Measurements from ENCODE around the gene TMEM132C.

TMEM132C gene

GRCh38 chr12:128573907-128574306 is 306.9 kb downstream of the TMEM132C start:
- no peak overlapping the region for H3K27ac ChIP-seq
- H3K27me3 ChIP-seq: no peaks in the 10 kb centered on the region
- H3K4me2 ChIP-seq: no peak overlapping the region
- peaks cover 9 to 18% (median 11%) of the 10 kb centered on the region in 11 experiments for H3K9me3 ChIP-seq (replicated peaks in 1 of 11)
- no peaks in the 10 kb centered on the region for H4K20me1 ChIP-seq
- no peak overlapping the region for H3K9ac ChIP-seq
- no peak for TF ChIP-seq Cebpa-rat (IDR thresholded peaks at IDR 0.05)
- no peaks in the 10 kb centered on the region for H3K4me1 ChIP-seq
- no peak overlapping the region for H3K4me3 ChIP-seq
- H3K36me3 ChIP-seq: no peaks in the 10 kb centered on the region

- TF ChIP-seq Cebpa-rat (IDR thresholded peaks at IDR 0.05): no peak
- H4K20me1 ChIP-seq: no peaks in the 10 kb centered on the region
- H3K4me2 ChIP-seq: no peak overlapping the region
- peaks cover 12 to 18% (median 14%) of the 10 kb centered on the region in 11 experiments; a peak in 18 of 22 replicates for H3K9me3 ChIP-seq (replicated peaks in 1 of 11)
- H3K4me1 ChIP-seq: no peaks in the 10 kb centered on the region
- H3K9ac ChIP-seq: no peak overlapping the region
- H3K27ac ChIP-seq: no peak overlapping the region
- no peaks in the 10 kb centered on the region for H3K36me3 ChIP-seq
- no peak overlapping the region for H3K4me3 ChIP-seq
- H3K27me3 ChIP-seq: no peaks in the 10 kb centered on the region
These were observed 311.1 kb downstream of the TMEM132C start for GRCh38 chr12:128578045-128578444.

GRCh38 chr12:128581321-128581761 is 314.4 kb downstream of the TMEM132C start:
- Histone ChIP-seq H3K36me3 (no peaks in the 10 kb centered on the region), H3K9me3 (replicated peaks in 1 of 11) (peaks cover 12 to 16% (median 13%) of the 10 kb centered on the region in 11 experiments; a peak in 18 of 22 replicates), H3K9ac (no peak overlapping the region), H3K27me3 (no peaks in the 10 kb centered on the region), H3K27ac (no peak overlapping the region), H3K4me1 (no peaks in the 10 kb centered on the region), H3K4me2 (no peak overlapping the region), H3K4me3 (no peak overlapping the region), H4K20me1 (no peaks in the 10 kb centered on the region)
- no peak for TF ChIP-seq Cebpa-rat (IDR thresholded peaks at IDR 0.05)

- Histone ChIP-seq H3K4me1 (peaks cover 0 to 5% (median 0%) of the 10 kb centered on the region in 10 experiments; a peak in 2 of 20 replicates), H3K27ac (no peak overlapping the region), H3K27me3 (no peaks in the 10 kb centered on the region), H4K20me1 (no peaks in the 10 kb centered on the region), H3K9me3 (replicated peaks in 1 of 11) (peaks cover 12 to 16% (median 13%) of the 10 kb centered on the region in 11 experiments; a peak in 18 of 22 replicates), H3K4me3 (no peak overlapping the region), H3K9ac (no peak overlapping the region), H3K36me3 (no peaks in the 10 kb centered on the region), H3K4me2 (no peak overlapping the region)
- no peak for TF ChIP-seq Cebpa-rat (IDR thresholded peaks at IDR 0.05)
These were observed 316.5 kb downstream of the TMEM132C start for GRCh38 chr12:128583453-128583852.

- no peak for TF ChIP-seq Cebpa-rat (IDR thresholded peaks at IDR 0.05)
- no peak overlapping the region for H3K9ac ChIP-seq
- H4K20me1 ChIP-seq: no peaks in the 10 kb centered on the region
- peak overlapping the region in 3 of 11 experiments; percentile 11 to 40 (median 15); a peak in 1 of 22 replicates for H3K4me2 ChIP-seq
- no peaks in the 10 kb centered on the region for H3K36me3 ChIP-seq
- no peaks in the 10 kb centered on the region for H3K27me3 ChIP-seq
- H3K27ac ChIP-seq: no peak overlapping the region
- peaks cover 11 to 14% (median 13%) of the 10 kb centered on the region in 11 experiments; a peak in 18 of 22 replicates for H3K9me3 ChIP-seq (replicated peaks in 1 of 11)
- H3K4me1 ChIP-seq: peaks cover 0 to 5% (median 0%) of the 10 kb centered on the region in 10 experiments; a peak in 2 of 20 replicates
- no peak overlapping the region for H3K4me3 ChIP-seq
These were observed 319.6 kb downstream of the TMEM132C start for GRCh38 chr12:128586451-128587029.

GRCh38 chr12:128587918-128588317 is 320.9 kb downstream of the TMEM132C start:
- peaks cover 0 to 5% (median 0%) of the 10 kb centered on the region in 10 experiments; a peak in 2 of 20 replicates for H3K4me1 ChIP-seq
- no peaks in the 10 kb centered on the region for H3K27me3 ChIP-seq
- no peak overlapping the region for H3K4me3 ChIP-seq
- no peaks in the 10 kb centered on the region for H3K36me3 ChIP-seq
- no peak overlapping the region for H3K27ac ChIP-seq
- no peaks in the 10 kb centered on the region for H4K20me1 ChIP-seq
- H3K4me2 ChIP-seq: no peak overlapping the region
- peaks cover 0 to under 1% (median 0%) of the 10 kb centered on the region in 11 experiments; a peak in 2 of 22 replicates for H3K9me3 ChIP-seq (replicated peaks in 1 of 11)
- TF ChIP-seq Cebpa-rat (IDR thresholded peaks at IDR 0.05): no peak
- no peak overlapping the region for H3K9ac ChIP-seq

- Histone ChIP-seq H4K20me1 (no peaks in the 10 kb centered on the region), H3K4me2 (no peak overlapping the region), H3K4me3 (no peak overlapping the region), H3K27me3 (no peaks in the 10 kb centered on the region), H3K9ac (no peak overlapping the region), H3K36me3 (no peaks in the 10 kb centered on the region), H3K27ac (no peak overlapping the region), H3K4me1 (no peaks in the 10 kb centered on the region), H3K9me3 (replicated peaks in 1 of 11) (no peaks in the 10 kb centered on the region)
- TF ChIP-seq Cebpa-rat (IDR thresholded peaks at IDR 0.05): no peak
These were observed 325.3 kb downstream of the TMEM132C start for GRCh38 chr12:128592220-128592744.

GRCh38 chr12:128594521-128594920 is 327.6 kb downstream of the TMEM132C start:
- no peak for TF ChIP-seq Cebpa-rat (IDR thresholded peaks at IDR 0.05)
- Histone ChIP-seq H3K4me2 (no peak overlapping the region), H3K36me3 (no peaks in the 10 kb centered on the region), H3K27me3 (no peaks in the 10 kb centered on the region), H3K4me3 (no peak overlapping the region), H3K9ac (no peak overlapping the region), H4K20me1 (no peaks in the 10 kb centered on the region), H3K27ac (no peak overlapping the region), H3K9me3 (replicated peaks in 1 of 11) (no peaks in the 10 kb centered on the region), H3K4me1 (no peaks in the 10 kb centered on the region)

GRCh38 chr12:128595609-128596008 is 328.6 kb downstream of the TMEM132C start:
- no peak overlapping the region for H3K4me2 ChIP-seq

GRCh38 chr12:128600886-128601285 is 333.9 kb downstream of the TMEM132C start:
- Histone ChIP-seq H3K4me3 (no peak overlapping the region), H3K27ac (no peak overlapping the region)

More at GRCh38 chr12:128595609-128596008, 328.6 kb downstream of the TMEM132C start:
- no peak for TF ChIP-seq Cebpa-rat (IDR thresholded peaks at IDR 0.05)
- H3K4me1 ChIP-seq: no peaks in the 10 kb centered on the region
- H4K20me1 ChIP-seq: no peaks in the 10 kb centered on the region
- no peaks in the 10 kb centered on the region for H3K27me3 ChIP-seq
- H3K9me3 ChIP-seq (replicated peaks in 1 of 11): no peaks in the 10 kb centered on the region
- no peaks in the 10 kb centered on the region for H3K36me3 ChIP-seq
- H3K4me3 ChIP-seq: no peak overlapping the region
- no peak overlapping the region for H3K27ac ChIP-seq
- no peak overlapping the region for H3K9ac ChIP-seq

More at GRCh38 chr12:128600886-128601285, 333.9 kb downstream of the TMEM132C start:
- no peak overlapping the region for H3K4me2 ChIP-seq
- no peak for TF ChIP-seq Cebpa-rat (IDR thresholded peaks at IDR 0.05)
- H3K27me3 ChIP-seq: no peaks in the 10 kb centered on the region
- no peaks in the 10 kb centered on the region for H3K9me3 ChIP-seq (replicated peaks in 1 of 11)
- H3K9ac ChIP-seq: no peak overlapping the region
- peaks cover 1 to 9% (median 8%) of the 10 kb centered on the region in 10 experiments; a peak in 17 of 20 replicates for H3K4me1 ChIP-seq
- H4K20me1 ChIP-seq: no peaks in the 10 kb centered on the region
- no peaks in the 10 kb centered on the region for H3K36me3 ChIP-seq
